Upper lobe of left lung (tissue), 4 donors: ENCODE data around the gene CD8A.

Experiments used
- CTCF ChIP-seq, 6 experiments: fragments of 450-650 bp in 4 of 6; fragments of 200-600 bp in 2 of 6; sonication (generic) in 2 of 6; IDR thresholded peaks; one replicate each; pipeline ENCODE4 v1.5.1; 2016 to 2019; ENCODE audit warnings: antibody characterized with exemption in 6 of 6
- EP300 ChIP-seq, 4 donors: sonication (generic); formaldehyde crosslinking; IDR thresholded peaks; one replicate each; pipeline ENCODE4 v1.5.1; 2017; ENCODE audit warnings: antibody characterized with exemption in 4 of 4, control low read depth in 2 of 4
- POLR2A ChIP-seq, 4 donors: fragments of 450-650 bp; IDR thresholded peaks; one replicate each; pipeline ENCODE4 v1.5.1; 2016 to 2017; ENCODE audit warnings: antibody characterized with exemption in 4 of 4, mild to moderate bottlenecking in 2 of 4
- POLR2AphosphoS5 ChIP-seq, 2 donors: sonication (generic); formaldehyde crosslinking; IDR thresholded peaks; one replicate each; pipeline ENCODE4 v1.5.1; 2017; ENCODE audit warnings: antibody characterized with exemption in 2 of 2

DNA sequence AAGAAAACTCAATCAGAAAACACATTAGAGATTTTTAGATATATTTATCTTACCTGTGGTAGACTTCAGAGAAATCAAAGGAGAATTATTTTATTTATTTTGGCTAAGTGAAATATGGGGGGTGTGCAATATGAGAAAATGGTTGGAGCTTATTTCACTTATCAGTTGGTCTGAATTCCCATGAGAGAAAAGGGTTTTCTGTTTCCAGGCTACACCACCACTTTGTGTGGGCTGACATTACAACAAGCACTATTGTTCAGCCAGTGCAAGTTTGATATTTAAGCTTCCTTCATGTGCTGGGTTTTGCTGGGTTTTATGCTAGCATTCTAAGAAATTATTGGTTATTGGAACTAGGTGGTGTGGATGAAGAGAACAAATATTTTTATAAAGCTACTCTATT, 37.1 kb downstream of the CD8A start:
- no peak for TF ChIP-seq CTCF (IDR thresholded peaks at IDR 0.05)
- no peak for TF ChIP-seq EP300 (IDR thresholded peaks at IDR 0.05)
- TF ChIP-seq POLR2AphosphoS5 (IDR thresholded peaks at IDR 0.05), result no peak
- no peak for TF ChIP-seq POLR2A (IDR thresholded peaks at IDR 0.05)
